GM19035 (cell line): ENCODE data around the gene MARK3.

Source experiments
- ATAC-seq: cut with Tn5 transposase; IDR thresholded peaks from one replicate; pipeline ENCODE4 v1.9.1; 2021; ENCODE audit not compliant: unreplicated experiment

Gene MARK3

DNA sequence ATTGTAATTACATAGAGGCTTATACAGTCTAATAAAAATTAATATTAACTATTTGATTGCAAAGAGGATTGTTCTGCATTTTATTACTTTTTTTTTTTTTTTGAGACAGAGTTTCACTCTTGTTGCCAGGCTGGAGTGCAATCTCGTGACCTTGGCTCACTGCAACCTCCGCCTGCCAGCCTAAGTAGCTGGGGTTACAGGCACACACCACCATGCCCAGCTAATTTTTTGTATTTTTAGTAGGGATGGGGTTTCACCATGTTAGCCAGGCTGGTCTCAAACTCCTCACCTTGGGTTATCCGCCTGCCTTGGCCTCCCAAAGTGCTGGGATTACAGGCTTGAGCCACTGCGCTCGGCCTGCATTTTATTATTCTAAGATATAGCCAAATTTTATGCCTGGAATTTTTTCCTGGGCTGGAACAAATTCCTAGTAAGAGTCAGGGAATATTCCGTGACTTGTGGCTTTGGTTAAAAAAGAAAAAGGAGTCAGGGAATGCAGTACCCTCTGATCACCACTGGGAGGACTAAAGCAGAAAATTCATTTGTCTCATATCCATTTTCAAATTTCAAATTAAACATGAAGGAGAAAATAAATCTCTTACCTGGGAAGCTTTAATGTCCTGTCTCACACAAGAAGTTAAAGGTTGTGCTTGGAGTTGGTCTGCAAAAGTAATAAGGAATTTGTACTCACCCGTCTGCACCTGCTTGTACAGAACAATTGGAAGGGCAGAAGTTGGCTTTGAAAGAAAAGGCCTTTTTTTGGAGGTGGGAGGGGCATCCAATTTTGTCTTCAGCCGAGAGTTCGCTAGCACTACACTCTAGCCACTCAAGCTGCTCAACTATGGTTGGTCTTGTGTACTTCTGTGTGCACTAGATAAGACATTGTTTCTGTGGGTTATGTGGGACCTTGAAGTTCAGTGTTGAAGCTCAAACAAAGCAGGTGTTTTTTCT lies 8.7 kb downstream of the MARK3 start:
- ATAC-seq, result no peak

DNA sequence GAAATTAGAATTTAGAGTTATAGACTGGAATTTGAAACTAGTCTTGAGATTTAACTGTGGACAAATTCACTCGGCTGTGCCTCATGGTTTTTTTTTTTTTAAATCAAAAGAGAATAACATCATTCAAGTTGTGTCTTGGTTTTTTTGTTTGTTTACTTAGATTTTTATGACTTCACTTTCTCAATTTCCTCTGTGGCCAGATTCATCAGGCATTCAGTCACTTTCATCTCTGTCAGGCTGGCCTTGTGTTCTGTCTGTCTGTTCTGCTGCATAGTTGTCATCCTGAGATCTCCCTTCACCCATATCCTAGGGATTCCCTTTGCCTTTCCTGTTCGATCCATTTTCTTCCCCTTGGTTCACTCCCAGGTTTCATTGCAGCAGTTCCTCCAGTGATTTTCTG lies 10.0 kb downstream of the MARK3 start:
- no peak for ATAC-seq

DNA sequence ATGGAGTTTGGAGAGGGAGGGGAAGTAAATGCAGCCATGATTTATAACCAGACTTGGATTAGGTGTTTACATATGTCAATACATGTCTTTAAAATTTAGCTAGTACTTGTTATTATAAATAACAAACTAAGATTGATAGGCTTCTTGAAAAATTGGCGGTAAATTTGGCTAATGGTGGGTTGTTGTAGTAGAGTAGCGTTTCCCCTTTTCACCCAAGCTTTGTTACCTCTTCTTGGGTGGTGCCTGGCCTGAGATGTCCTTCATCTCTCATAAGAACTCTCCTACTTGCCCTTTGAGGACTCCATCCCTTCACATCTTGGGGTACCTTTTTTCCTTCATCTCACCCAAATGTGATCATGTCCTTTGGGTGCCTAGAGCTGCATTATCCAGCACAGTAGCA lies 11.2 kb downstream of the MARK3 start:
- ATAC-seq, result no peak

DNA sequence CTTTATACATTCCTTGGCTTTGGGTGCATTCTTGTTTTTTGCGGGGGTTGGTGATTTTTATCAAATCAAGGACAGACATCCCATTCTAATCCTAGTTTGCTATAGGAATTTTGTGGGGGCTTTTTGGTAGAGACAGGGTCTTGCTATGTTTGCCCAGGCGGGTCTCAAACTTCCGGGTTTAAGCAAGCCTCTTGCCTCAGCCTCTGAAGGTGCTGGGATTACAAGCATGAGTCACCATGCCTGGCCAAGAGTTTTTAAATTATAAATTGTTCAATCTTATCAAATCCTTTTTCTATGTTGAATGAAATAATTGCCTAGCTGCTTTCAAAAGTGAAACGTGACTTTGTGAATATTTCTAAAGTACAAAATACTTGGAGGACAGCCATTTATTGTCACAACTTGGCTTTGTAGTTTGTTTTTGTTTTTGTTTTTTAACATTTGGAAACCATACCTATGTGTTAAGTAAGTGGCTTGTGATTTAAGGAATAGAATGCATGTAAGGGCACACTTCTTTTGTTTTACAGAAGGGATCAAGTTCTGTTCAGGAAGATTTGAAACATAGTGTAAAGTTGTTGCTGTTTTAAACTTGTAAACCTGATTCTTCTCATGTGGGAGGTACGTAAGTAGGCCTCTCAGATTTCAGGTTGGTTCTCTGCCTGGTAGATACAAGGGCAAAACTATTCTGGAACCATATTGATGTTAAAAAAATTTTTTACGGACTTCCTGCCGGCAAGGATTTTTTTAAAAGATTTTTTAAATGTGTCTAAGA lies 13.4 kb downstream of the MARK3 start:
- no peak for ATAC-seq

DNA sequence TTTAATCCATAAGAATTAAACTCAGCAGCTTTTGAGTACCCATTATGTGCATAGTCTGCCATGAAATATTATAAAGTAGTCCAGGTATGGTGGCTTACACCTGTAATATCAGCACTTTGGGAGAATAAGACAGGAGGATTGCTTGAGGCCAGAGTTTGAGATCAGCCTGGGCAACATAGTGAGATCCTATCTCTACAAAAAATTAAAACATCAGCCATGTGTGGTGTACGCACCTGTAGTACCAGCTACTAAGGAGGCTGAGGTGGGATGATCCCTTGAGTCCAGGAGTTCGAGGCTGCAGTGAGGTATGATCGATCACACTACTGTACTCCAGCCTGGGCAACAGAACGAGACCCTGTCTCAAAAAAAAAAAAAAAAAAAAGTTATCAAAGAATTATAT lies 15.3 kb downstream of the MARK3 start:
- ATAC-seq, result no peak

DNA sequence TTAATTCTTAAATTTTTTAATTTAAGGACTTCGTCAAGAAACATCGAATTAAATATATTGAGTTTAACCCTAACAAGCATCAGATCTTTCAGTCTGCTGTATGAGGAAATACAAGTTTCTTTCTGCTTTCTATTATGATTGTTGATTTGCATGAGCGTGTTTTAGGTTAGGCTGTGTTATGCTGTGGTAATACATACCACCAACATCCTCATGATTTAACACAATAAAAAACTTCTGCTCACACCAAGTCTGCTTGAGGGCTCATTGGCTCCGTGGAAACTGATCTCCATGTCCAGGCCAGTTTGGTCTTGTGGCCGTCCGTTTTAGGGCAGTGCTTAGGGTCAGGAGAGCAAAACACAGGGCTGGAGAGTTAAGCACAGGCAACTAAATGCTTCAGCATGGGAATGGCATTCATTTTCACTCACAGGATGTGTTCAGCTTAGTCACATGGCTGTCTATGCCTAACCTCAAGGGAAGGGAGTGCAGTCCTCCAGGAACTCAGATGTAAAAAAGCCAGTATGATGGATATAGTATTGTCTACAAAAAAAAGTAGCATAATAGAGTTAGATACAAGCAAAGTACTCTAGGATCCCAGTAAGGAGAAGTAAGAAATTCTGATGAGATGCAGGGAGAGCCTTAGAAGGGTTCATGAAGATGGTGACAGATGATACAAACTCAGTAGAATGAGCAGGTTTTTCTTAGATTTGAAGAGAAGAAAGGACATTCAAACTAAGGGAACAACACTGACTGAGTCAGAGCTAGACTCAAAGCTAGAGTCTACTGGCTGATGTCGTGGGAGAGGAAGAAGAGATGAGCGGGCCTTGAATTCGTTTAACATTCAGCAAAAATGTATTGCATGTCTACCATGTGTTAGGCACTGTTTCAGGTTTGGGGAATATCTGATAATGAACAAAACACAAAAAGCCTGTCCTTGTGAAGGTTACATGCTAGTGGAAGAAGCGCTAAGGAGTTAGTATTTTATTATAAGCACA lies 16.3 kb downstream of the MARK3 start:
- ATAC-seq, result no peak

DNA sequence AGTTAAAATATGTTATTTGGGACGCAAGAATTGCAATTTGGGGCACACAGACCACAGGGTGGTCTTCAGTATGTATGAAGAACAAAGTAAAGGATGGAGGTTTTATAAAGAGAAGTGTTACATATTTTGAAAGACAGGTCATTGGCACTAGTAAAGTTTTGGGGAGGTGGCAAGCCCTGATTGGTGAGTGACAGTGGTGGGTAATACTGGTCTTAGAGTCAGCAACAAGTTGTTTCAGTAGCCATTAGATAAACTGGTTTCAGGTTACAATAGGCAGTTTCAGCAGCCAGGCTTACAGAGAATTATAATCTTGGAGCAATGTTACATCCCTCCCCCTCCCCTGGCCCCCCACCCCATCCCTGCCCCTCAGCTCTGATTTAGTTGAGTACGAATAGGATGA lies 17.5 kb downstream of the MARK3 start:
- no peak for ATAC-seq

DNA sequence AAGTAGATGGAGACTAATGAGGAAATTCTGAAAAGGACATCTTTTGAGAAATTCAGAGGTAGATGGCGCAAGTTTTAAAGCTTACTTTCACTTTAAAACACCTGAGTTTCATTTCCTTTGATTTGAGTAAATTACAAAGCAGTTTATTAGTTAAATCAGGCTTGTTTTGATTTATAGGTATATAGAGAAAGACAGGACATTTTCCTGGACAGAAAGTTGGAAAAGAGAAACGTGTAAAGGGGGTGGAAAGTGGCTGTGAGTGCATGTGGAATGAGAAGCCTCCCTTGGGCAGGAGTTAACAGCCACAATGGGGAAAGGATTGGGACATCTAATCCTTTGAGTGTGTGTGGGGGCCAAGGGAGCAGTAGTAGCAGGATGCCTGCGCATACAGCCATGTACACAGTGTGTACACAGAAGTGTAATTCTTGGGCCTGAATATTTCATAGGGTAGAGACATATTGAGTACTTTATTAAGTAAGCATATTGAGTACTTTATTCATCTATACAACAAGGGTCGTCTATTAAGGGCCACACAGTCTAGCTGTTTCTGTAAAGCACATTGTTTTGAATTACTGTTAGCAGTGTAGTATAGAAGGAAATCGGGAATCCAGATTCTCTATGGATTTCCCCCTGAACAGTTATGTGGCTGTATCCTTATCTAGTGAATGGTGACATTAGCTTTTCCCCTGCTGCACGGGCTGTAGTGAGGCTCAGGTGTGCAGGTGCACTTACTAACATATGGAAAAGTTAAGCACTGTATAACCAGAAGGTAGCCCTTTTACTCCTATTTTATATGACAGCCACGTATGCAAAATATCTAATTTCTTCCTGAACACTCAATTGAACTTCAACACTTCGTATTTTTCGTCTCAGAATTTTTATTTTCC lies 19.1 kb downstream of the MARK3 start:
- ATAC-seq, result no peak

DNA sequence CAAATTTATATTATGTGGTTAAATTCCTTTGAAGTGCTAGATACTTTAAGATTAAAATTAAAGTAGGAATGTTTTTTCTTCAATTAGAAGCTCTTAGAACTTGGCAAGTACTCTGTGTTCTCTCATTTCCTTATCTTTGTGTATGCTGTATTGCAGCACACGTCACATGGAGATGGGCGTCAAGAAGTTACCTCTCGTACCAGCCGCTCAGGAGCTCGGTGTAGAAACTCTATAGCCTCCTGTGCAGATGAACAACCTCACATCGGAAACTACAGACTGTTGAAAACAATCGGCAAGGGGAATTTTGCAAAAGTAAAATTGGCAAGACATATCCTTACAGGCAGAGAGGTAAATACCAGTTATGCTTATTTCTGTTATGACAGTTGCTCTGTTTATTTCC lies 19.7 kb downstream of the MARK3 start:
- no peak for ATAC-seq

DNA sequence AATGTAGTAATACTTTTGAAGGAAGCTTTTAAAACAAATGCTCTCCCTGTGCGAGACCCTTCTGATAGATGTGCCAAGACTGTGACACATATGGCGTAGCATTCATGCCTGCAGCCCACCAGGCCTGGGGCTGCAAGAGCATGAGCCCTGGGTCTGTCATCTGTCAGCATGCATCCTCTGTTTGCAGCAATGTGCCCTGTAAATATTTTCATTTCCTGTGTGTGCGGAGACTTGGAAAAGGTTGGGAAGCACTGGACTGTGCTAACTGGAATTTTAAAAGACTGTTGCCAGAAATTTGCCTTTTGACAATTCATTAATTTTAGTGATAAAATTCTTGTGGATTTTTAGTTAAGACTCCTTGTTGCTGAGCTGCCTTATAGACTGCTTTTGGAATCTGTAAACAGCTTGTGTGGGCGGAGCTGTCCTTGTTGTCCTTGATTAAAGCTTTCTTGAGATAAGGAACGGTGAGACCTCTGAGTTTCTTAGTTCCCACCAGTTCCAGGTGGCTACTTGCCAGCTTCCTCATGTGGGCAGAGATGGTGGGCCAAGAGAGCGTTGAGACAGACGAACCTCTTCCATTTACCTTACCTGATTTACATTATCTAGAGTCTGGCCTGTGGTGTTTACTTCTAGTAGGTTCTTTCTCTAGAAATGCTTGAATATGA lies 23.4 kb downstream of the MARK3 start:
- ATAC-seq, result no peak

DNA sequence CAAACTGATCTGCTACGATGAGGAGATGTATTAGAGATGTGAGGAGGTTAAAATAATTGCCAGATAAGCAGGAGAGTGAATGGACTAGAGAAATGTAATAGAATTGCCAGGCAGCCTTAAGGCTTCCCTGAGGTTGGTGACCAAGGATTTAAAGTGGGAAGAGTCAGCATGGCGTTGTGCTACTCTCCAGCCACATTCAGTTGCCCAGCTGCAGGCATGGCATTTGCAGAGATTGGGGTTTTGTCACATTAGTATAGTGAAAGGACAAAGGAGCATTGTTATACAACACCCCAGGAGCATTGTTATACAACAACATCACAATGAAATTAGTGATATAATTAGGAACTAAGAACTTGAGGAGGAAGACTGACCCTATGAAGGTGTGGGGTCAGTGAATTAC lies 31.7 kb downstream of the MARK3 start:
- no peak for ATAC-seq

DNA sequence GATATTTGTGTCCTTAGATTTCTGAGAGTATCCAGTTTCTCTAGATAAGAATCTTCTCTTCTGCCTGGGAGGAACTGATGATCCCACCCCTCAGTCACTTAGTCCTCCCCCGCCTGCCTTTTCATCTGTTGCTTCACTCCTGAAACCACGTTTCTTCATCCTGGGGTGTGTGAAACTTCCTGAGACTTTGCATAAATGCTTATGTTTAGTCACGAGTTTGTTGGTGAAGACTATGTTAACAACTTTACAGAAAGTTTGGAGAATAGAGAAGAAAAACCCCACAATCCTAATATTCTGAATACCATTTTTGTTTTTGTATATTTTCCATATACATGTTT lies 33.2 kb downstream of the MARK3 start:
- ATAC-seq, result no peak

DNA sequence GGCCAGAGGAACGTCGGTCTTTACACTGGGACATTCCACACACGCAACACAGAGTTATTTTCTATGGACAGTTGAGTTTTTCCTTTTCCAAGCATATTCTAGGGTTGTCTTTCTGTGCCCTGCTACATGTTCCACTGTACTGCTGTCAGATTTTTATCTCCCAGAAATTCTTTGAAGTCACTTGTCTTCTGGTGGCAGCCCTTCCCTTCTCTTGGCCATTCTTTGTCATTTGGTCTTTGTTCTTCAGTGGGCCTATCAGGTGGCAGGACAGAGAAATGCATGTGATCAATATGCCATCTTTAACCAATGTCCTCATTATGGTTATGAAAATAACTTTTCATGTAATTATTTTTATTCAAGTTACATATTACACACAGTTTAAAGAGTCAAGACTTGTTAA lies 36.3 kb downstream of the MARK3 start:
- ATAC-seq, result no peak

DNA sequence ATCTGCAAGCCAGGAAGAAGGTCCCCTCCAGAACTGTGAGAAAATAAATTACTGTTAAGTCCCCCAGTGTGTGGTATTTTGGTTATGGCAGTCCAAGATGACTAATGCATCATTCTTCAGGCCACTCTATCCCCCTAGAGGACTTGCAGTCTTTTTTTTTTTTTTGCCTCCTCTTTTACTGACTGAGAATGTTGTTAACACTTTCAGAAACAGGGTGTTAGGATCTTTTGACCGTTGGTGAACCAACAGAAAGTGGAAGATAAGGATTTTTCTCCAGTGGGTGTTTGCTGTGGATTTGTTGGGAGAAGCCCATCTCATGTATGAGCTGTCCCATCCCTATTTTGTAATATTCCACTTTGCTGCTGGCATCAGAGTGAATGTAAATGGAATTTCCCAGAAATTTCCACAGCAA lies 37.8 kb downstream of the MARK3 start:
- no peak for ATAC-seq

DNA sequence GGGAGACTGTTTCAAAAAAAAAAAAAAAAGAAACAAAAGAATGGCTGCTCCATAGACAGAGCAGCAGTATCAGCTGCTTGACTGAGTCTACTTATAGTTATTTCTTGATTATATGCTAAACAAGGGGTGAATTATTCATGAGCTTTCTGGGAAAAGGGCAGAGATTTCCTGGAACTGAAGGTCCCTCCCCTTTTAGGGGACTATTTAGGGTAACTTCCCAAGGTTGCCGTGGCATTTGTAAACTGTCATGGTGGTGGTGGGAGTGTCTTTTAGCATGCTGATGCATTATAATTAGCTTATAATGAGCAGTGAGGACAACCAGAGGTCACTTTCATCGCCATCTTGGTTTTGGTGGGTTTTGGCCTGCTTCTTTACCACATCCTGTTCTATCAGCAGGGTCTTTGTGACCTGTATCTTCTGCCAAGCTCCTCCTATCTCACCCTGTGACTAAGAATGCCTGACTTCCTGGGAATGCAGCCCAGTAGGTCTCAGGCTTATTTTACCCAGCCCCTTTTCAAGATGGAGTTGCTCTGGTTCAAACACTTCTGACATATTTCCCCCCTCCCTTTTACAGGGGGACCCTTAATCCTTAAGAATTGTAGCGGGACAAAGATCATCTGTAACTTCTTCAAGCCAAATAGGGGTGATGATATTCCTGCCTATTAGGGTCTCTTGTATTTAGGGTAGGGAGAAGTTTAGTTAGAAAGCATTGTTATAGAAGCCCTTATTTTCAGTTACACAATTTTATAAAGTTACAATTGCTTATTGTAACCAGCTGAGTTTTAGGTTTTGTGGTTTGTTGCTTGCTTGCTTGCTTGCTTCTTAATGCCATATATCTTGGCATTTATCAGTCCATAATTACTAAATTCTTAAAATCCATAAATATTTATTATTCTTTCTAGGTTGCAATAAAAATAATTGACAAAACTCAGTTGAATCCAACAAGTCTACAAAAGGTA lies 42.5 kb downstream of the MARK3 start:
- ATAC-seq, result no peak

DNA sequence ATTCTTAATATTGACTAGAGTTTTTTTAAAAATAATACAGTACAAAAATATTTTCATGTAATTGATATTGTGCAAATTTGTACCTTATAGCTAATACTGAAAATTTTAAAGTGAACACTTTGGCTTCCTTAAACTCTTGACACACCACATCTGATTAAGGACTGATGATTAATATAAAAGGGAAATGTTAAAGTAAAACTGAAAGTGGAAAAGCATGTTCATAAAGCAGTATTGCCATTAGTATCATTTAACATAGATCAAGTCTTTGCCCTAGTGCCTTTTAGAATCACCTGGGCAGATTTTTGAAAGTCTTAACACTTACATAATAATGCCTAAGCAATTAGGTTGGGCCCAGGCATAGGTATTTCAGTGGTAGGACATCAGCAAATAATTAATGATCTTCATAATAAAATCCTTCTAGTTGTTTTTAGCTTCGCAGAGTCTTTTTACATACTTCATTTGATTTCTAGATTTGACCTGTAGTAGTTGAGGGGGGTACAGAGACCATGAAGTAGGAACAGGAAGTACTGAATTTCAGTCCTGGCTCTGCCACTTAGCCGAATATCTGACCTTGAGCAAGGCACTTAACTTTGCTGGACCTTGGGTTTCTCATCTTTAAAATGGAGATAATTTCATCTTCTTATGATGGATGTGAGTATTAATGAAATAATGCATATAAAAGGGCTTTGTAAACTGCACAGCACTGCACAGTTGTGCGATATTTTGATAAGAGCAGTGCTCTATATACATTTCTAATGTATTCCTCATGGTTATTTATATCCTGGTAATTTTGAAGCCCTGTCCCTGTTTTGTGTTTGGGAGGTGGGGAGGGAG lies 43.7 kb downstream of the MARK3 start:
- ATAC-seq, result no peak

DNA sequence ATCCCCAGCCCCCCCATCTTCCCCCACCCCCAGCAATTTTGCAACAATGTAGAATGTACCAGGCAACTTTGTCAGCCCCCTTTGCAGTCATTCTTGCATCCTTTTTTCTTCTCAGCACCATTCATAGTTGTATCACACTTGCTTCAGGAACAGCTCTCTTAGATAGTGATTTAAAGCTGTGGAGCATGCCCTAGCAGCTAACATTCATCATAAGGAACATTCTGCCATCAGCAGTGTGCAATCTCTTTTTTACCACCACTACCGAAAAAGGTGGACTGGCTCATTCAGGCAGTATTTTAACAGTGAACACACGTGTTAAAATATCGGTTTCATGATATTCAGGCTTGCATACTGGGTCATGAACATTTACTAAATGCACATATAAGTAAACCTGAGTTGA lies 45.1 kb downstream of the MARK3 start:
- ATAC-seq, result no peak

DNA sequence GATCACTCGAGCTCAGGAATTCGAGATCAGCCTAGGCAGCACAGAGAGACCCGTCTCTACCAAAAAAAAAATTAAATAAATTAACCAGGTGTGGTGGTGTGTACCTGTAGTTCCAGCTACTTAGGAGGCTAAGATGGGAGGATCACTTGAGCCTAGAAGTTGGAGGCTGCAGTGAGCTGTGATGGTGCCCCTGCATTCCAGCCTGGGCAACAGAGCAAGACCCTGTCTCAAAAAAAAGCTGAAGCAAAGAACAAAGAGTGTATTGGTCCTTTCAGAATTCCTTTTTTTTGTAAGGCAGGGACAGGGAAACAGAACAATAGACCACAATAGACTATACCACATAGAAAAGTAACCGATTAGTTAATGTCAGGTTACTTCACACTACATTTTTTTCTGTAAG lies 47.4 kb downstream of the MARK3 start:
- no peak for ATAC-seq
